Natural killer cell treated with Interleukin-12 subunit alpha and Interleukin-12 subunit beta and Interleukin-15 and Interleukin-18, amount 100 ng/mL, for 72 hours (primary cell): Measurements from ENCODE around the gene GSG1L. TPM values are rescaled to one million over a fixed set of nuclear protein-coding genes. Genes with fewer than 3 reads are reported as not detected.
A peak's percentile ranks its signal among the peaks of the same experiment; 100 is the strongest.

Experiments used
- ATAC-seq, 2 donors: fragments of 150-1000 bp; cut with Tn5 transposase in 1 of 2; sonication (Bioruptor Pico), chemical (Tn5 transposase) in 1 of 2; 2 replicates each; pipeline ENCODE4 v1.10.0; 2021
- DNase-seq: peaks from one replicate; pipeline ENCODE4 v3.0.0; 2022; ENCODE audit warnings: low spot score
- H3K27ac Mint-ChIP-seq, 2 donors: 1 replicate in 1 of 2; 2 replicates in 1 of 2; pipeline ENCODE4 v1.8.0; 2022; ENCODE audit warnings: mixed read lengths in 2 of 2, mild to moderate bottlenecking in 1 of 2, moderate library complexity in 1 of 2
- H3K27me3 Mint-ChIP-seq, 2 donors: 1 replicate in 1 of 2; 2 replicates in 1 of 2; pipeline ENCODE4 v1.8.0; 2022; ENCODE audit warnings: mixed read lengths in 2 of 2
- H3K36me3 Mint-ChIP-seq: one replicate; pipeline ENCODE4 v1.8.0; 2022; ENCODE audit warnings: mixed read lengths
- H3K4me1 Mint-ChIP-seq, 2 donors: 1 replicate in 1 of 2; 2 replicates in 1 of 2; pipeline ENCODE4 v1.8.0; 2022; ENCODE audit warnings: low read depth in 2 of 2, mixed read lengths in 2 of 2, mild to moderate bottlenecking in 1 of 2
- H3K4me3 Mint-ChIP-seq: one replicate; pipeline ENCODE4 v1.8.0; 2022; ENCODE audit warnings: mixed read lengths
- H3K9me3 Mint-ChIP-seq: 2 replicates; pipeline ENCODE4 v1.8.0; 2022; ENCODE audit warnings: mixed read lengths
- total RNA-seq, 2 donors: library from RNA; stranded (reverse); gene quantifications; one replicate each; pipeline ENCODE4 v1.2.3, GENCODE V29; 2022

Gene GSG1L
- total RNA-seq, 2 donors from 2014 or later: not detected

DNA sequence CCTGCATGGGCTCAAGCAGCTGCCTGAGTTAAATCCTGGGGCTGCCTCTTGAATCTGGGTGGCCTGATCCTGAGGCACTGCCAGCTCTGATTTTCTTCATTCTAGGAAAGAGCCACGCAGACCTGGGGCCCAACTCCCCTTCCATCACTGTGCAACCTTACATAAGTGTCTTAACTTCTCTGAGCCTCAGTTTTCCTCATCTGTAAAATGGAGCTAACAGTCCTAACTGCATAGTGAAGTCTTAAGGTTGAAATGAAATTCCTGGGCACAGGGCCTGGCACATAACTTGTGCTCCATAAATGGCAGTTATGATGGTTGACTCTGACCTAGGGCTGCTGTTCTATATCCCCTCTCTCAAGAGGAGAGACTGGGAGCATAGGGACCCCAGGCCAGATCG is 236.6 kb downstream of the GSG1L start:
- no peaks in the 10 kb centered on the region for H3K4me1 Mint-ChIP-seq
- H3K9me3 Mint-ChIP-seq: no peaks in the 10 kb centered on the region
- no peaks in the 10 kb centered on the region for H3K36me3 Mint-ChIP-seq
- H3K4me3 Mint-ChIP-seq: no peak overlapping the region
- no peak for DNase-seq
- H3K27ac Mint-ChIP-seq: no peak overlapping the region
- ATAC-seq: no peak
- peaks cover 9 to 18% of the 10 kb centered on the region in 2 donors for H3K27me3 Mint-ChIP-seq

DNA sequence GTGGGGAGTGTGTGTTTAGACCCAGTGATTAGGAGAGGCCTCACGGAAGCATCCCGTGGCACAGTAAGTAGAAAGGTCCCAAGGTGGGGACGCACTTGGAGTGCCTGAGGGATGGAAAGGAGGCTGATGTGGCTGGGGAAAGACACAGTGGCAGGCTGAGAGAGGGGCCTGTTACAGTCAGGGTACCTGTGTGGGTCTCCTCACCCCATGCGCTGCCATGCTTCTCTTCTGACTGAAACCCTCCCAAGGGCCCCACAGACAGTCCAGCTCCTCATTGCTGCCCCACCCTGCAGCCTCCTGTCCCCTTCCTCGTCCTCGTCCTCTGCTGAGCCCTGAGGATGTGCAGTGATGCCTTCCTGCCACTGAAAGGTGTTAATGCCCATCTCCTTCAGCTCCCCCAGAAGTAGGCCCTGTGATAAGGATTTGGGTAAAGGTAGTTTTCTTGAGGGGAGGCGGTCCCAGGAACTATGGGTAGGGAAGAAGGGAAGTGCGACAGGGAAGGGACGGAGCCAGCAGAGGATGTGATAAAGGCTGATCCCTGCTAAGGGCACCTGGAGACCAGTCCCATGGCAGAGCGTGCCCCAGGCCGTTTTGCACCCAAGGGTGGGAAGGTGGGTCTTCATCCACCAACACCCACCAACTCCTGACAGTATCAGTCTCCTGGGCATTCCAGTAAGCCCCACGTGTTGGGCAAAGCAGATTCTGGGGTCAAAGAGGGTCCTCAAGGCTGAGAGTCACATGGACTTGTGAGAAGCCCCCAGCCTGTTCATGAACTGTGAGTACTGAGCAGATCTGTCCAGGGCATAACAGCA is 237.2 kb downstream of the GSG1L start:
- Mint-ChIP-seq H3K4me1 (no peaks in the 10 kb centered on the region), H3K9me3 (no peaks in the 10 kb centered on the region), H3K27me3 (peaks cover 8 to 14% of the 10 kb centered on the region in 2 donors), H3K36me3 (no peaks in the 10 kb centered on the region), H3K4me3 (no peak overlapping the region), H3K27ac (no peak overlapping the region)
- ATAC-seq (no peak), DNase-seq (no peak)

GRCh38 chr16:27824786-27825185 is 238.7 kb downstream of the GSG1L start:
- peaks cover 7 to 23% of the 10 kb centered on the region in 2 donors for H3K27me3 Mint-ChIP-seq
- ATAC-seq: no peak
- no peak overlapping the region for H3K27ac Mint-ChIP-seq
- no peak overlapping the region for H3K4me3 Mint-ChIP-seq
- no peaks in the 10 kb centered on the region for H3K36me3 Mint-ChIP-seq
- H3K4me1 Mint-ChIP-seq: no peaks in the 10 kb centered on the region
- no peaks in the 10 kb centered on the region for H3K9me3 Mint-ChIP-seq
- DNase-seq: no peak

DNA sequence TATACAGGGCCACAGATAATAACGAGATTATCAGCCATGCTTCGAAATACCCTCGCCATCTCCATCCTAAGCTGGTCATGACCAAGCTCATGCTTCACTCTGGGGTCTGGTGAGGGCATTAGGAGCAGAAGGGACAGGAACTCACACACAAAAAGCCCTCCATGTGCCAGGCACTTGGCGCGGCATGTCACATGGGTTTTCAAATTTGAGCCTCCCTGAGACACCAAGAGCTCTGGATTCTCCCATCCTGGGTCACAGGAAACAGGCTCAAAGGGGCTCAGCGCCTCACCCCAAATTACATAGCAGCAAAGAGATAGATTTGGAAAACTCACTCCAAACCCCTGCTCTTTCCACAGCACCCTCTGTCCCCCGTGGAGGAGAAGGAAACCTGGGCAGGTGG is 239.5 kb downstream of the GSG1L start:
- H3K9me3 Mint-ChIP-seq: no peaks in the 10 kb centered on the region
- H3K36me3 Mint-ChIP-seq: no peaks in the 10 kb centered on the region
- peaks cover 12 to 30% of the 10 kb centered on the region in 2 donors for H3K27me3 Mint-ChIP-seq
- no peak overlapping the region for H3K4me3 Mint-ChIP-seq
- DNase-seq (no peak), ATAC-seq (no peak)
- no peaks in the 10 kb centered on the region for H3K4me1 Mint-ChIP-seq
- H3K27ac Mint-ChIP-seq: no peak overlapping the region

GRCh38 chr16:27823421-27823820 is 240.1 kb downstream of the GSG1L start:
- no peak overlapping the region for H3K27ac Mint-ChIP-seq
- no peaks in the 10 kb centered on the region for H3K4me1 Mint-ChIP-seq
- H3K36me3 Mint-ChIP-seq: no peaks in the 10 kb centered on the region
- DNase-seq (no peak), ATAC-seq (no peak)
- H3K27me3 Mint-ChIP-seq: peaks cover 13 to 30% of the 10 kb centered on the region in 2 donors
- H3K9me3 Mint-ChIP-seq: no peaks in the 10 kb centered on the region
- H3K4me3 Mint-ChIP-seq: no peak overlapping the region

DNA sequence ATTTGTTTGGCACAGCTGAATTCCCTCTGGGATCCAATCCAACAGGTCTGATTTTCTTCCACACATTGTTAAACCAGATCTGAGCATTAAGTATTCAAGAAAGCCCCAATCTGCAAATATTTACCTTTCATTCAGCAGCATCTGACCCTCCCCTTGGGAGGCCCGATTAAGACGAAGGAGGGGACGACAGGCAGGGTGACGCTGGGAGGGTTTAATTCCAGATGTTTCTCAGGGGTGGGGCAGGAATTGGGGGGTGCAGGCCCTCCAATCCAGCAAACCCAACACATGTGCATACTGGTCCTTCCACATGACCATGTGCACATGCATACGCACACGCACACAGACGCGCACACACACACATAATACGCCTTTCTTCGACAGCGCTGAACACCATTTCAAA is 240.5 kb downstream of the GSG1L start:
- no peaks in the 10 kb centered on the region for H3K9me3 Mint-ChIP-seq
- no peak overlapping the region for H3K27ac Mint-ChIP-seq
- H3K4me1 Mint-ChIP-seq: no peaks in the 10 kb centered on the region
- peaks cover 15 to 30% of the 10 kb centered on the region in 2 donors for H3K27me3 Mint-ChIP-seq
- ATAC-seq (no peak), DNase-seq (no peak)
- H3K36me3 Mint-ChIP-seq: no peaks in the 10 kb centered on the region
- H3K4me3 Mint-ChIP-seq: no peak overlapping the region

GRCh38 chr16:27822529-27822928 is 241.0 kb downstream of the GSG1L start:
- DNase-seq (no peak), ATAC-seq (no peak)
- no peak overlapping the region for H3K4me3 Mint-ChIP-seq
- H3K4me1 Mint-ChIP-seq: no peaks in the 10 kb centered on the region
- no peaks in the 10 kb centered on the region for H3K36me3 Mint-ChIP-seq
- peaks cover 15 to 26% of the 10 kb centered on the region in 2 donors for H3K27me3 Mint-ChIP-seq
- no peak overlapping the region for H3K27ac Mint-ChIP-seq
- no peaks in the 10 kb centered on the region for H3K9me3 Mint-ChIP-seq

DNA sequence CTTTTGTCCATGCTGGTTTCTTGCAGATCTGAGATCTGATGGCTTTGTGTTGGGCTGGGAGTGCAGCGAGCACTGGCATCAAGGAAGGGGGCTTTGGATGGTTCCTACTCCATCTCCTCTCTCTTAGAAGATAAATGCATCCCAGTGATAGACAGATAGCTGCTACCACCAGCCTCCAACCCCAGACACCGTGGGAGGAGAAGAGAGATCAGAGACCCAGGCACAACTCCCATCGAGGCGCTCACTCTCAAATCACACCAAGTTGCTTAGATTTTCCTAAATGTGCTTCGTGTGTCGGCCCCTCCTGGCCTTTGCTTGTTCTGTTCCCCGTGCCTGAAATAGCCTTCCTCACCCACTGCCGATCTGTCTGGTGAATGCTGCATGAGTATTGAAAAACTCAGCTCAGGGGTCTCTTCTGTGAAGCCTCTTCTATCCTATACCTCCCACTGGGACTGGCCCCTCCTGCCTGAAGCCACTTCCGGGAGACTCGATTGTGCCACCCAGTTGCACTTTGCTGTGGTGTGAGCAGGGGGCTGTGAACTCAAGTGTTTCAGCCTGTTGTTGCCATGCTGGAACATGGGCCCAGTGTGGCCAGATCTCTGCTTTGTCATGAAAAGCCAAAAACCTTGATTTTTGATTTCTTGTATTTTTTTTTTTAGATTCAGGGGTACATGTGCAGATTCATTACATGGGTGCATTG is 242.7 kb downstream of the GSG1L start:
- no peaks in the 10 kb centered on the region for H3K9me3 Mint-ChIP-seq
- peaks cover 19 to 25% of the 10 kb centered on the region in 2 donors for H3K27me3 Mint-ChIP-seq
- H3K4me1 Mint-ChIP-seq: no peaks in the 10 kb centered on the region
- no peak for ATAC-seq
- no peaks in the 10 kb centered on the region for H3K36me3 Mint-ChIP-seq
- no peak overlapping the region for H3K27ac Mint-ChIP-seq
- no peak for DNase-seq
- H3K4me3 Mint-ChIP-seq: no peak overlapping the region

- DNase-seq (no peak), ATAC-seq (no peak)
- H3K27me3 Mint-ChIP-seq: peaks cover 21 to 27% of the 10 kb centered on the region in 2 donors
- H3K27ac Mint-ChIP-seq: no peak overlapping the region
- H3K36me3 Mint-ChIP-seq: no peaks in the 10 kb centered on the region
- no peak overlapping the region for H3K4me3 Mint-ChIP-seq
- no peaks in the 10 kb centered on the region for H3K4me1 Mint-ChIP-seq
- H3K9me3 Mint-ChIP-seq: no peaks in the 10 kb centered on the region
These were observed 243.5 kb downstream of the GSG1L start for GRCh38 chr16:27819881-27820610.

GRCh38 chr16:27819356-27819755 is 244.2 kb downstream of the GSG1L start:
- Mint-ChIP-seq H3K36me3 (no peaks in the 10 kb centered on the region), H3K27ac (no peak overlapping the region), H3K4me1 (no peaks in the 10 kb centered on the region), H3K4me3 (no peak overlapping the region), H3K27me3 (peaks cover 21 to 27% of the 10 kb centered on the region in 2 donors), H3K9me3 (no peaks in the 10 kb centered on the region)
- DNase-seq: no peak
- ATAC-seq: no peak

DNA sequence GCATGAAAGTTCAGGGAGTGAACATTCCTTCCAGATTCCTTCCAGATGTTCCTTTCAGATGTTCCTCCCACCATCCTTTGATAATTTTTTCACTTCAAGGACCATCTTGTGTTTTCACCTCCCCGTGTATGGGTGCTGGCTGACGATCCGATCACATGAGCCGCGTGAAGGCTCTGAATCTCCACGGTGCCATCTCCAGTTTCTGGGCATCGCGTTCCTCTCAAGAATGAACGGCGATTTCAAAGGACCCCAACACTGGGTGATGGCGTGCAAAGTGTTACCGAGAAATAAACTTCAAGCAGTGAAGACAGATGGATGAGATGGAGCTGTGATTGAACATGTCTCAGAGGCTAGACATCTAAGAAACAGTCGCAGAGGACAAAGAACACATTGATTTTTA is 245.3 kb downstream of the GSG1L start:
- Mint-ChIP-seq H3K27ac (no peak overlapping the region), H3K4me3 (no peak overlapping the region), H3K36me3 (no peaks in the 10 kb centered on the region), H3K27me3 (peaks cover 21 to 27% of the 10 kb centered on the region in 2 donors), H3K9me3 (no peaks in the 10 kb centered on the region), H3K4me1 (no peaks in the 10 kb centered on the region)
- DNase-seq: no peak
- no peak for ATAC-seq

GRCh38 chr16:27817038-27817437 is 246.5 kb downstream of the GSG1L start:
- DNase-seq (no peak), ATAC-seq (peak in 1 of 2 donors; percentile 32)
- no peaks in the 10 kb centered on the region for H3K36me3 Mint-ChIP-seq
- no peaks in the 10 kb centered on the region for H3K9me3 Mint-ChIP-seq
- H3K27ac Mint-ChIP-seq: no peak overlapping the region
- H3K4me3 Mint-ChIP-seq: no peak overlapping the region
- H3K4me1 Mint-ChIP-seq: no peaks in the 10 kb centered on the region
- H3K27me3 Mint-ChIP-seq: peaks cover 25 to 27% of the 10 kb centered on the region in 2 donors

DNA sequence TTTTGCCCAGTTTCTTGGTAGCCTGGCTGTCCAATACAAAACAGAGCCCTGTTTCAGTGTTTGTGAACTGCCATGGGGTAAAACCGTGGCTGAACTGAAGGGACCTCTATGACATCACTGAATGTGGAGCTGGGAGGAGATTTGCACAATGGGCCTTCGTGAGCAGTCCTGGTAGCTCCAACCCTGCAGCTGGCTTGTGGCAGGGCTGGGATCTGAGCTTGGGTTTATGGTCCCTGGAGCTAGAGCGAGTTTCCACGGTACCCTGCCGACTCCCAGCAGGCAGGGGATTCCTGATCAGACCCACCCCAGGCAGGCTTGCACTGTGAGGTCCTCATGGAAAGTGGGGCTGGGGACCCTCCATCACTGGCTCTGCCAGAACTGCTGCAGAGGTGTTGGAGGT is 247.0 kb downstream of the GSG1L start:
- Mint-ChIP-seq H3K36me3 (no peaks in the 10 kb centered on the region), H3K9me3 (no peaks in the 10 kb centered on the region), H3K27ac (no peak overlapping the region), H3K27me3 (peaks cover 25 to 27% of the 10 kb centered on the region in 2 donors), H3K4me3 (no peak overlapping the region), H3K4me1 (no peaks in the 10 kb centered on the region)
- ATAC-seq: no peak
- DNase-seq: no peak

- ATAC-seq (no peak), DNase-seq (no peak)
- Mint-ChIP-seq H3K27me3 (peaks cover 7 to 16% of the 10 kb centered on the region in 2 donors), H3K4me3 (no peak overlapping the region), H3K9me3 (no peaks in the 10 kb centered on the region), H3K4me1 (no peaks in the 10 kb centered on the region), H3K27ac (no peak overlapping the region), H3K36me3 (no peaks in the 10 kb centered on the region)
These were observed 249.9 kb downstream of the GSG1L start for GRCh38 chr16:27813591-27813990.
